ENCODE results near the gene BBS9. TPM values are rescaled to one million over a fixed set of nuclear protein-coding genes. Genes with fewer than 3 reads are reported as not detected.

Gene BBS9
- total RNA-seq, 4 donors from 2014 or later, result 8.6 to 22.5 (median 15.8) TPM

GRCh38 chr7:33179519-33179918, 50.2 kb downstream of the BBS9 start:
- WGBS, 2 donors (ENCODE audit: low coverage in 1 of 2), result 91 to 100% methylated on average over 2 of the region's 2 CpGs

GRCh38 chr7:33183504-33183903, 54.1 kb downstream of the BBS9 start:
- Histone ChIP-seq H3K4me3 (no peak overlapping the region), H3K36me3 (no peaks in the 10 kb centered on the region), H3K4me1 (no peaks in the 10 kb centered on the region), H3K27me3 (no peaks in the 10 kb centered on the region), H3K27ac (no peak overlapping the region), H3K9me3 (peaks cover 0 to 7% of the 10 kb centered on the region in 2 donors)
- intact Hi-C loops (cut with DNase I; ENCODE audit: low total_unique reads) (no loop called here), in situ Hi-C loops (cut with MboI; ENCODE audit: low pct_ligation_motif_present in 1 of 4, low pct_unique_long_range_greater_than_20kb in 1 of 4, low sequenced_read_pairs in 3 of 4) (loop anchor here in 1 of 4 donors (25.0 kb wide), 1 partner anchor 754 kb away; no protein-coding TSS in a partner anchor)
- no peak for DNase-seq
- TF ChIP-seq POLR2AphosphoS5 (IDR thresholded peaks at IDR 0.05), result no peak
- WGBS, 2 donors (ENCODE audit: low coverage in 1 of 2), result 54 to 60% methylated on average over 1 to 2 of the region's 2 CpGs

More at GRCh38 chr7:33179519-33179918, 50.2 kb downstream of the BBS9 start:
- H3K4me1 ChIP-seq, result no peaks in the 10 kb centered on the region
- TF ChIP-seq EP300 (IDR thresholded peaks at IDR 0.05; ENCODE audit: low read depth), result no peak
- no peak for TF ChIP-seq CTCF (IDR thresholded peaks at IDR 0.05)
- TF ChIP-seq POLR2AphosphoS5 (IDR thresholded peaks at IDR 0.05), result no peak
- TF ChIP-seq POLR2A (IDR thresholded peaks at IDR 0.05), result no peak
- H3K4me3 ChIP-seq, result no peak overlapping the region
- no peaks in the 10 kb centered on the region for H3K36me3 ChIP-seq
- intact Hi-C loops (cut with DNase I; ENCODE audit: low total_unique reads) (no loop called here), in situ Hi-C loops (cut with MboI; ENCODE audit: low pct_ligation_motif_present in 1 of 4, low pct_unique_long_range_greater_than_20kb in 1 of 4, low sequenced_read_pairs in 3 of 4) (loop anchor here in 1 of 4 donors (25.0 kb wide), 1 partner anchor 758 kb away; no protein-coding TSS in a partner anchor)
- no peak overlapping the region for H3K27ac ChIP-seq
- H3K27me3 ChIP-seq, result no peaks in the 10 kb centered on the region
- peaks cover 0 to 7% of the 10 kb centered on the region in 2 donors for H3K9me3 ChIP-seq
- DNase-seq, result no peak

- no peaks in the 10 kb centered on the region for H3K27me3 ChIP-seq
- H3K36me3 ChIP-seq, result no peaks in the 10 kb centered on the region
- 100% methylated on average over 1 of the region's 1 CpG; no CpG with 5 or more reads in 1 of the 2 donors for WGBS, 2 donors (ENCODE audit: low coverage in 1 of 2)
- in situ Hi-C loops (cut with MboI; ENCODE audit: low pct_ligation_motif_present in 1 of 4, low pct_unique_long_range_greater_than_20kb in 1 of 4, low sequenced_read_pairs in 3 of 4), result loop anchor here in 1 of 4 donors (25.0 kb wide), 1 partner anchor 752 kb away; no protein-coding TSS in a partner anchor
- no peak for TF ChIP-seq EP300 (IDR thresholded peaks at IDR 0.05; ENCODE audit: low read depth)
- TF ChIP-seq POLR2AphosphoS5 (IDR thresholded peaks at IDR 0.05), result no peak
- TF ChIP-seq CTCF (IDR thresholded peaks at IDR 0.05), result no peak
- no peak for TF ChIP-seq POLR2A (IDR thresholded peaks at IDR 0.05)
- DNase-seq, result no peak
- intact Hi-C loops (cut with DNase I; ENCODE audit: low total_unique reads), result no loop called here
- H3K4me3 ChIP-seq, result no peak overlapping the region
- H3K27ac ChIP-seq, result no peak overlapping the region
- no peaks in the 10 kb centered on the region for H3K4me1 ChIP-seq
- H3K9me3 ChIP-seq, result peaks cover 0 to under 1% of the 10 kb centered on the region in 2 donors
Measured at GRCh38 chr7:33184828-33185227, 55.5 kb downstream of the BBS9 start.

- Histone ChIP-seq H3K27ac (no peak overlapping the region), H3K27me3 (no peaks in the 10 kb centered on the region), H3K4me1 (no peaks in the 10 kb centered on the region), H3K4me3 (no peak overlapping the region), H3K36me3 (no peaks in the 10 kb centered on the region), H3K9me3 (no peaks in the 10 kb centered on the region)
- TF ChIP-seq CTCF (IDR thresholded peaks at IDR 0.05) (peak; percentile 44 to 51 (median 46)), POLR2AphosphoS5 (IDR thresholded peaks at IDR 0.05) (no peak)
- WGBS, 2 donors (ENCODE audit: low coverage in 1 of 2), result 66 to 74% methylated on average over 3 of the region's 3 CpGs
- in situ Hi-C loops (cut with MboI; ENCODE audit: low pct_ligation_motif_present in 1 of 4, low pct_unique_long_range_greater_than_20kb in 1 of 4, low sequenced_read_pairs in 3 of 4), result loop anchor here in 1 of 4 donors (25.0 kb wide), 1 partner anchor 752 kb away; no protein-coding TSS in a partner anchor
- intact Hi-C loops (cut with DNase I; ENCODE audit: low total_unique reads), result no loop called here
- no peak for DNase-seq
Measured at GRCh38 chr7:33185786-33186185, 56.4 kb downstream of the BBS9 start.

GRCh38 chr7:33186192-33186591, 56.8 kb downstream of the BBS9 start:
- 76 to 100% methylated on average over 1 of the region's 1 CpG for WGBS, 2 donors (ENCODE audit: low coverage in 1 of 2)
- no peaks in the 10 kb centered on the region for H3K9me3 ChIP-seq
- H3K36me3 ChIP-seq, result no peaks in the 10 kb centered on the region
- no peak for DNase-seq
- in situ Hi-C loops (cut with MboI; ENCODE audit: low pct_ligation_motif_present in 1 of 4, low pct_unique_long_range_greater_than_20kb in 1 of 4, low sequenced_read_pairs in 3 of 4) (loop anchor here in 1 of 4 donors (25.0 kb wide), 1 partner anchor 751 kb away; no protein-coding TSS in a partner anchor), intact Hi-C loops (cut with DNase I; ENCODE audit: low total_unique reads) (no loop called here)
- no peaks in the 10 kb centered on the region for H3K27me3 ChIP-seq
- no peak for TF ChIP-seq POLR2AphosphoS5 (IDR thresholded peaks at IDR 0.05)
- no peak for TF ChIP-seq CTCF (IDR thresholded peaks at IDR 0.05)
- TF ChIP-seq EP300 (IDR thresholded peaks at IDR 0.05; ENCODE audit: low read depth), result no peak
- TF ChIP-seq POLR2A (IDR thresholded peaks at IDR 0.05), result no peak
- peaks cover 0 to 3% (median 0%) of the 10 kb centered on the region in 4 donors for H3K4me1 ChIP-seq
- H3K4me3 ChIP-seq, result no peak overlapping the region
- no peak overlapping the region for H3K27ac ChIP-seq
